ENCODE data around the gene MRGPRF.

- TF ChIP-seq CTCF (IDR thresholded peaks at IDR 0.05; ENCODE audit: control extremely low read depth in 1 of 3, insufficient read depth in 1 of 3, low read depth in 1 of 3, low read length in 3 of 3) (no peak), NRF1 (IDR thresholded peaks at IDR 0.05; ENCODE audit: low read depth, low read length) (no peak), SUZ12 (IDR thresholded peaks at IDR 0.05; ENCODE audit: low read length) (no peak), TAF1 (IDR thresholded peaks at IDR 0.05; ENCODE audit: low read depth, low read length) (no peak), POLR2A (IDR thresholded peaks at IDR 0.05; ENCODE audit: control extremely low read depth in 1 of 2, low read depth in 2 of 2, low read length in 2 of 2) (no peak), CHD2 (IDR thresholded peaks at IDR 0.05; ENCODE audit: low read length) (no peak), GTF2F1 (IDR thresholded peaks at IDR 0.05; ENCODE audit: borderline replicate concordance, low read depth, low read length) (no peak), RFX5 (IDR thresholded peaks at IDR 0.05; ENCODE audit: borderline replicate concordance, low read depth, low read length) (no peak), CBX8 (IDR thresholded peaks at IDR 0.05; ENCODE audit: borderline replicate concordance, low read depth, low read length) (no peak), KDM5A (IDR thresholded peaks at IDR 0.05; ENCODE audit: low read length) (no peak), EZH2 (IDR thresholded peaks at IDR 0.05; ENCODE audit: low read depth, low read length, severe bottlenecking) (no peak), CREB1 (IDR thresholded peaks at IDR 0.05) (no peak), POLR2AphosphoS5 (IDR thresholded peaks at IDR 0.05; ENCODE audit: low read depth, low read length) (no peak)
- TF ChIP-seq, protein P1, sequence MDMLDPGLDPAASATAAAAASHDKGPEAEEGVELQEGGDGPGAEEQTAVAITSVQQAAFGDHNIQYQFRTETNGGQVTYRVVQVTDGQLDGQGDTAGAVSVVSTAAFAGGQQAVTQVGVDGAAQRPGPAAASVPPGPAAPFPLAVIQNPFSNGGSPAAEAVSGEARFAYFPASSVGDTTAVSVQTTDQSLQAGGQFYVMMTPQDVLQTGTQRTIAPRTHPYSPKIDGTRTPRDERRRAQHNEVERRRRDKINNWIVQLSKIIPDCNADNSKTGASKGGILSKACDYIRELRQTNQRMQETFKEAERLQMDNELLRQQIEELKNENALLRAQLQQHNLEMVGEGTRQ (IDR thresholded peaks at IDR 0.05; ENCODE audit: low read length), result no peak
These were observed 21.2 kb upstream of the MRGPRF start for GRCh38 chr11:69034123-69034867.

Data from H1 (cell line).